Measurements from ENCODE around the gene SLC22A23.

SLC22A23 gene

GRCh38 chr6:3269281-3269975 lies 187.4 kb downstream of the SLC22A23 start:
- H3K79me1 ChIP-seq (replicated peaks; ENCODE audit: low read length, poor library complexity, severe bottlenecking), result peaks cover 61% of the 10 kb centered on the region
- H3K9me3 ChIP-seq (ENCODE audit: control insufficient read depth, low read length), result no peaks in the 10 kb centered on the region
- WGBS, result 94% methylated on average over 21 of the region's 27 CpGs

GRCh38 chr6:3268680-3269079 lies 188.2 kb downstream of the SLC22A23 start:
- peaks cover 4% of the 10 kb centered on the region for H3K4me1 ChIP-seq (ENCODE audit: control insufficient read depth, insufficient read depth, low read depth, low read length)
- no peak overlapping the region for H2AFZ ChIP-seq (ENCODE audit: low read depth, low read length)
- H4K91ac ChIP-seq (ENCODE audit: low read length), result no peak overlapping the region
- H3K14ac ChIP-seq (ENCODE audit: low read length in 2 of 2), result no peak overlapping the region
- H3K27ac ChIP-seq (ENCODE audit: low read length, poor library complexity, severe bottlenecking), result no peak overlapping the region
- no peak overlapping the region for H2BK120ac ChIP-seq (ENCODE audit: low read depth, low read length)
- no peak overlapping the region for H2AK5ac ChIP-seq (ENCODE audit: low read length, severe bottlenecking)
- DNase-seq, result no peak
- no peak overlapping the region for H2BK5ac ChIP-seq (ENCODE audit: low read depth, low read length, poor library complexity, severe bottlenecking)
- H3K4me3 ChIP-seq (ENCODE audit: insufficient read depth in 1 of 2, low read depth in 1 of 2, low read length in 2 of 2), result no peak overlapping the region
- H3K79me1 ChIP-seq (replicated peaks; ENCODE audit: low read length, poor library complexity, severe bottlenecking), result peaks cover 64% of the 10 kb centered on the region
- H3K9me3 ChIP-seq (ENCODE audit: control insufficient read depth, low read length), result no peaks in the 10 kb centered on the region
- H3K4me2 ChIP-seq (ENCODE audit: low read length, poor library complexity, severe bottlenecking), result no peak overlapping the region
- H3K4ac ChIP-seq (ENCODE audit: low read depth in 1 of 2, low read length in 2 of 2), result no peak overlapping the region
- H2BK12ac ChIP-seq (ENCODE audit: low read length in 2 of 2), result no peak overlapping the region
- 94% methylated on average over 7 of the region's 11 CpGs for WGBS
- H3K18ac ChIP-seq (ENCODE audit: low read depth in 1 of 2, low read length in 2 of 2), result no peak overlapping the region
- peaks cover 65 to 82% of the 10 kb centered on the region in 2 experiments for H3K36me3 ChIP-seq (ENCODE audit: control insufficient read depth in 1 of 2, insufficient read depth in 2 of 2, low read depth in 1 of 2, low read length in 2 of 2)
- no peak overlapping the region for H3K23ac ChIP-seq (ENCODE audit: low read length in 2 of 2)
- H3K9ac ChIP-seq (ENCODE audit: low read length), result no peak overlapping the region
- H3K27me3 ChIP-seq (ENCODE audit: control insufficient read depth in 1 of 2, insufficient read depth in 1 of 2, low read length in 2 of 2), result no peaks in the 10 kb centered on the region
- H2BK15ac ChIP-seq (ENCODE audit: low read depth, poor library complexity, severe bottlenecking), result no peak overlapping the region
- no peak overlapping the region for H4K8ac ChIP-seq (ENCODE audit: low read length)

More at GRCh38 chr6:3269281-3269975, 187.4 kb downstream of the SLC22A23 start:
- no peak overlapping the region for H2BK12ac ChIP-seq (ENCODE audit: low read length in 2 of 2)
- no peak overlapping the region for H3K14ac ChIP-seq (ENCODE audit: low read length in 2 of 2)
- H2BK15ac ChIP-seq (ENCODE audit: low read depth, poor library complexity, severe bottlenecking), result no peak overlapping the region
- H4K8ac ChIP-seq (ENCODE audit: low read length), result no peak overlapping the region
- peaks cover 4% of the 10 kb centered on the region for H3K4me1 ChIP-seq (ENCODE audit: control insufficient read depth, insufficient read depth, low read depth, low read length)
- no peak overlapping the region for H3K23ac ChIP-seq (ENCODE audit: low read length in 2 of 2)
- H3K4me2 ChIP-seq (ENCODE audit: low read length, poor library complexity, severe bottlenecking), result no peak overlapping the region
- no peak overlapping the region for H3K27ac ChIP-seq (ENCODE audit: low read length, poor library complexity, severe bottlenecking)
- H3K18ac ChIP-seq (ENCODE audit: low read depth in 1 of 2, low read length in 2 of 2), result no peak overlapping the region
- no peak overlapping the region for H3K4ac ChIP-seq (ENCODE audit: low read depth in 1 of 2, low read length in 2 of 2)
- no peak overlapping the region for H3K9ac ChIP-seq (ENCODE audit: low read length)
- no peak for DNase-seq
- H4K91ac ChIP-seq (ENCODE audit: low read length), result no peak overlapping the region
- H3K27me3 ChIP-seq (ENCODE audit: control insufficient read depth in 1 of 2, insufficient read depth in 1 of 2, low read length in 2 of 2), result no peaks in the 10 kb centered on the region
- H2BK120ac ChIP-seq (ENCODE audit: low read depth, low read length), result no peak overlapping the region
- H3K36me3 ChIP-seq (ENCODE audit: control insufficient read depth in 1 of 2, insufficient read depth in 2 of 2, low read depth in 1 of 2, low read length in 2 of 2), result peaks cover 60 to 82% of the 10 kb centered on the region in 2 experiments
- no peak overlapping the region for H3K4me3 ChIP-seq (ENCODE audit: insufficient read depth in 1 of 2, low read depth in 1 of 2, low read length in 2 of 2)
- H2BK5ac ChIP-seq (ENCODE audit: low read depth, low read length, poor library complexity, severe bottlenecking), result no peak overlapping the region
- H2AK5ac ChIP-seq (ENCODE audit: low read length, severe bottlenecking), result no peak overlapping the region
- H2AFZ ChIP-seq (ENCODE audit: low read depth, low read length), result no peak overlapping the region

- DNase-seq, result no peak
- H2AK5ac ChIP-seq (ENCODE audit: low read length, severe bottlenecking), result no peak overlapping the region
- H3K4me2 ChIP-seq (ENCODE audit: low read length, poor library complexity, severe bottlenecking), result no peak overlapping the region
- no peak overlapping the region for H2BK15ac ChIP-seq (ENCODE audit: low read depth, poor library complexity, severe bottlenecking)
- no peaks in the 10 kb centered on the region for H3K9me3 ChIP-seq (ENCODE audit: control insufficient read depth, low read length)
- peaks cover 59 to 73% of the 10 kb centered on the region in 2 experiments for H3K36me3 ChIP-seq (ENCODE audit: control insufficient read depth in 1 of 2, insufficient read depth in 2 of 2, low read depth in 1 of 2, low read length in 2 of 2)
- no peak overlapping the region for H3K4ac ChIP-seq (ENCODE audit: low read depth in 1 of 2, low read length in 2 of 2)
- peaks cover 2% of the 10 kb centered on the region for H3K4me1 ChIP-seq (ENCODE audit: control insufficient read depth, insufficient read depth, low read depth, low read length)
- no peak overlapping the region for H3K23ac ChIP-seq (ENCODE audit: low read length in 2 of 2)
- H3K79me1 ChIP-seq (replicated peaks; ENCODE audit: low read length, poor library complexity, severe bottlenecking), result peaks cover 59% of the 10 kb centered on the region
- no peak overlapping the region for H2AFZ ChIP-seq (ENCODE audit: low read depth, low read length)
- no peak overlapping the region for H4K8ac ChIP-seq (ENCODE audit: low read length)
- 87% methylated on average over 4 of the region's 5 CpGs for WGBS
- no peak overlapping the region for H3K14ac ChIP-seq (ENCODE audit: low read length in 2 of 2)
- H4K91ac ChIP-seq (ENCODE audit: low read length), result no peak overlapping the region
- H3K4me3 ChIP-seq (ENCODE audit: insufficient read depth in 1 of 2, low read depth in 1 of 2, low read length in 2 of 2), result no peak overlapping the region
- no peak overlapping the region for H3K18ac ChIP-seq (ENCODE audit: low read depth in 1 of 2, low read length in 2 of 2)
- H3K9ac ChIP-seq (ENCODE audit: low read length), result no peak overlapping the region
- H2BK120ac ChIP-seq (ENCODE audit: low read depth, low read length), result no peak overlapping the region
- no peak overlapping the region for H2BK5ac ChIP-seq (ENCODE audit: low read depth, low read length, poor library complexity, severe bottlenecking)
- no peak overlapping the region for H2BK12ac ChIP-seq (ENCODE audit: low read length in 2 of 2)
- H3K27me3 ChIP-seq (ENCODE audit: control insufficient read depth in 1 of 2, insufficient read depth in 1 of 2, low read length in 2 of 2), result no peaks in the 10 kb centered on the region
- H3K27ac ChIP-seq (ENCODE audit: low read length, poor library complexity, severe bottlenecking), result no peak overlapping the region
These were observed 189.7 kb downstream of the SLC22A23 start for GRCh38 chr6:3267162-3267561.

GRCh38 chr6:3266170-3266569 lies 190.7 kb downstream of the SLC22A23 start:
- Histone ChIP-seq H3K4ac (ENCODE audit: low read depth in 1 of 2, low read length in 2 of 2) (no peak overlapping the region), H2BK15ac (ENCODE audit: low read depth, poor library complexity, severe bottlenecking) (no peak overlapping the region)
- 53% methylated on average over 9 of the region's 9 CpGs for WGBS

More at GRCh38 chr6:3266170-3266569, 190.7 kb downstream of the SLC22A23 start:
- Histone ChIP-seq H2AFZ (ENCODE audit: low read depth, low read length) (no peak overlapping the region), H4K91ac (ENCODE audit: low read length) (no peak overlapping the region), H2BK5ac (ENCODE audit: low read depth, low read length, poor library complexity, severe bottlenecking) (no peak overlapping the region), H3K27me3 (ENCODE audit: control insufficient read depth in 1 of 2, insufficient read depth in 1 of 2, low read length in 2 of 2) (no peaks in the 10 kb centered on the region), H4K8ac (ENCODE audit: low read length) (no peak overlapping the region), H3K27ac (ENCODE audit: low read length, poor library complexity, severe bottlenecking) (no peak overlapping the region), H3K79me1 (replicated peaks; ENCODE audit: low read length, poor library complexity, severe bottlenecking) (peaks cover 61% of the 10 kb centered on the region), H3K9me3 (ENCODE audit: control insufficient read depth, low read length) (no peaks in the 10 kb centered on the region), H2AK5ac (ENCODE audit: low read length, severe bottlenecking) (no peak overlapping the region), H3K36me3 (ENCODE audit: control insufficient read depth in 1 of 2, insufficient read depth in 2 of 2, low read depth in 1 of 2, low read length in 2 of 2) (peaks cover 57 to 63% of the 10 kb centered on the region in 2 experiments), H3K4me2 (ENCODE audit: low read length, poor library complexity, severe bottlenecking) (no peak overlapping the region), H3K4me1 (ENCODE audit: control insufficient read depth, insufficient read depth, low read depth, low read length) (peaks cover 8% of the 10 kb centered on the region), H2BK120ac (ENCODE audit: low read depth, low read length) (no peak overlapping the region), H3K18ac (ENCODE audit: low read depth in 1 of 2, low read length in 2 of 2) (no peak overlapping the region), H3K9ac (ENCODE audit: low read length) (no peak overlapping the region), H3K23ac (ENCODE audit: low read length in 2 of 2) (no peak overlapping the region), H3K4me3 (ENCODE audit: insufficient read depth in 1 of 2, low read depth in 1 of 2, low read length in 2 of 2) (no peak overlapping the region), H3K14ac (ENCODE audit: low read length in 2 of 2) (no peak overlapping the region), H2BK12ac (ENCODE audit: low read length in 2 of 2) (no peak overlapping the region)
- DNase-seq, result no peak

Measured in mesenchymal stem cell (in vitro differentiated cells and primary cell).